HG02970 (cell line): ENCODE data around the gene GAL3ST2.
"Not testable (repeated sequence)": the region's sequence is repeated elsewhere in the genome, so short reads cannot be mapped to it uniquely, and the experiment has no call there.

ENCODE experiments used
- ATAC-seq: cut with Tn5 transposase; IDR thresholded peaks from one replicate; pipeline ENCODE4 v1.9.1; 2021; ENCODE audit warnings: mild to moderate bottlenecking, moderate library complexity, moderate number of reproducible peaks; ENCODE audit not compliant: unreplicated experiment, low FRiP score

GAL3ST2 gene

GRCh38 chr2:241803387-241804325, 27.0 kb downstream of the GAL3ST2 start:
- ATAC-seq = no peak

DNA sequence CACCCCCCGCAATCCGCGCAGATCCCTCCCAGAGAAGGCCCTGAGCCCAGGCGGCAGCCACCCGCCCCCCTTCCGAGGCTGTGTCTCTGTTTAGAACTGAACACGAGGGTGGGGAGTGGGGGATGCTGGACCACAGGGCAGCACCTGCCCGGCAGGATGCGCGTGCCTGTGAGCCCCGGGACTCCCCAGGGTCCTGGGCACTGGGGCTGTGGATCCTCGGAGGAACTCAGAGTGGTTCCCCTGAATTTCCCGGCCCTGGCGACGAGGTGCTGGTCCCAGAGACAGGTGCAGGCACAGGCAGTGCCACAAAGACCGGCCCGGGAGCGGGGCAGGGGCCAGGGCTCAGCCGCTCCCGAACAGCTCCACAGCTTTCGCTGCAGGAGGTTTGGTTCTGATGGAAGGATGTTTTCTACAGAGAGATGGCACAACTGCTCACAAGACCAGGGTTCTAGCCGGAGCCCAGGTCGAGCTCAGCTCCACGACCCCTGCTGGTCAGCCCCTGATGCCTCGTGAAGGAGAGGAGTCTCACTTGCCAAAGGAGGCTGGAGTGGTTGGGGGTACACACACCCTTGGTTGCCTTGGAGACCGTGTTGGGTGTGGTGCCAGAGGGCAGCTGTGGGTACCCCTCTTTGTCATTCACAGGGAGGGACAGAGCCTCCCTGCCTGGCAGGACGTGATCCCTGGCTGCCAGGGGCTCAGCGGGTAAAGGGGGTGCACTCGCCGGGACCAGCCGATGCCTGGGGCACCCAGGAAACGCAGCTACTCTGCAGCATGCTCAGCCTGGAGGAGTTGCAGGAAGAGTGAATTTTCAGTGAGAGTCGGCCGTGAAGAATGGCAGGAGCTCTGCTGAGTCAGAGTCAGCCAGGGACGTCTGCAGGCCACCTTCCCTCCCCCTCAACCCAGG, 28.0 kb downstream of the GAL3ST2 start:
- no peak for ATAC-seq

GRCh38 chr2:241806217-241806616, 29.6 kb downstream of the GAL3ST2 start:
- ATAC-seq = not testable (repeated sequence)

DNA sequence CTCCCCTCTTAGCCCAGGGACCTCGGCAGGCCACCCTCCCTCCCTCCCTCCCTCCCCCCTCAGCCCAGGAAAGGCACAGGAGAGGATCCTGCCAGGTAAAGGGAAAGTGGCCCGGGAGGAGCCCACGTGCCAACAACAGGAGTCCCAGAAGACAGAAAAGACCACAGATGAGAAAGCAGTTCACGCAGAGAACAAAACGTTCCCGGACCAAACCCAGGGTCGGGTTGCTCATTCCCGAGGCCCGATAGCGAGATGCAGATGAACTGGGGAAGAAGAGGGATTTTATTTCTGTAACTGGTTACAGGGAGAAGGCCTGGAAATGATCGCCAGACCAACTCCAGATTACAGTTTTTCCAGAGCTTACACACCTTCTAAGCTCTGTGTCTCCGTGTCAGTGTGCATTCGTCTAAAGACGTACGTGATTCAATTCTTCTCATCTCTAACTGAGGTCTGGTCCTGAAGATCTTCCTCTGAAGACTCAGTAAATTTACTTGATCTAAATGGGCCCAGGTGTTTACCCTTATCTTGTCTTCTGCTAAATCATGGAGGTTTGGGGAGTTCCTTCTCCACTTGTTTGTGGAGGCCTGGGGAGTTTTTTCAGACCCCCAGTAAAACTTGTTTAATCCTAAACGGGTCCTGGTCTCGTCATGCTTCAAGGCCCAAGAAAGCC, 31.6 kb downstream of the GAL3ST2 start:
- no peak for ATAC-seq

GRCh38 chr2:241808721-241809382, 32.2 kb downstream of the GAL3ST2 start, which contains the start of gene NEU4:
Gene NEU4, plus strand, starts transcription at chr2:241809193. Its CDS starts 5,292 bp downstream, at chr2:241814485.
- ATAC-seq = no peak

GRCh38 chr2:241809383-241810306, 33.0 kb downstream of the GAL3ST2 start:
- no peak for ATAC-seq

DNA sequence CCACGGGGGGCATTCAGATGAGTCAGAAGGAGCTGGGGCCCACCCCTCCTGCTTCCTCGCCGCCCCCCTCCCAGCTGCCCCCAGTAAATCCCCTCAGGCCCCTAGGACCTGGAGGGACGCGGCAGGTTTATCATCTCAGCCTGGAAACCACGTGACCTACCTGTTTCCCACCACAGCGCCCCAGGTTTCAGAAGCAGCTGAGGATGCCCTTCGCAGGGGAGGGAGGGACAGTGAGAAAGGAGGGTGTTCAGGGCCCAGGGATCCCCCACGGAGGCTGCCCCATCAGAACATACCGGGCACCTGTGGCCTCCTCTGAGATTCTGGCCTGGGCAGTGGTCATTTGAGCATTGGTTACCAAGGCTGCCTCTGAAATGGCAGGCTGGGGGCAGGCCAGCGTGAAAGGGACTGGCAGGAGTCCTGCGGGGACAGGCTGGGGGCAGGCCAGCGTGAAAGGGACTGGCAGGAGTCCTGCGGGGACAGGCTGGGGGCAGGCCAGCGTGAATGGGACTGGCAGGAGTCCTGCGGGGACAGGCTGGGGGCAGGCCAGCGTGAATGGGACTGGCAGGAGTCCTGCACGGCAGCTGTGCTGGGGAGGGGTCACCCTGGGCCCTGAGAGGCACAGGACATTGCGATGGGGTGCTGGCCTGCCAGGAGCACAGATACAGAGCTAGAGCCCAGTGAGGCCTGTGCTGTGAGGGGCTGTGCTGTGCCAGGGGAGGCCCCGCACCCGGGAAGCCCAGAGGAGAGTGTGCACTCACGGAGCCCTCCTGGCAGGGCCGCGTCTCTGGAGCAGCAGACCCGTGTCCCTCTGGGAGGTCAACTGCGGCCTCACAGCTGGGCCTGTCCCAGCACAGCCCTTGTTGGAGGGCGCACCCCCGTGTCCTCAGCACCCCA, 33.9 kb downstream of the GAL3ST2 start:
- no peak for ATAC-seq

DNA sequence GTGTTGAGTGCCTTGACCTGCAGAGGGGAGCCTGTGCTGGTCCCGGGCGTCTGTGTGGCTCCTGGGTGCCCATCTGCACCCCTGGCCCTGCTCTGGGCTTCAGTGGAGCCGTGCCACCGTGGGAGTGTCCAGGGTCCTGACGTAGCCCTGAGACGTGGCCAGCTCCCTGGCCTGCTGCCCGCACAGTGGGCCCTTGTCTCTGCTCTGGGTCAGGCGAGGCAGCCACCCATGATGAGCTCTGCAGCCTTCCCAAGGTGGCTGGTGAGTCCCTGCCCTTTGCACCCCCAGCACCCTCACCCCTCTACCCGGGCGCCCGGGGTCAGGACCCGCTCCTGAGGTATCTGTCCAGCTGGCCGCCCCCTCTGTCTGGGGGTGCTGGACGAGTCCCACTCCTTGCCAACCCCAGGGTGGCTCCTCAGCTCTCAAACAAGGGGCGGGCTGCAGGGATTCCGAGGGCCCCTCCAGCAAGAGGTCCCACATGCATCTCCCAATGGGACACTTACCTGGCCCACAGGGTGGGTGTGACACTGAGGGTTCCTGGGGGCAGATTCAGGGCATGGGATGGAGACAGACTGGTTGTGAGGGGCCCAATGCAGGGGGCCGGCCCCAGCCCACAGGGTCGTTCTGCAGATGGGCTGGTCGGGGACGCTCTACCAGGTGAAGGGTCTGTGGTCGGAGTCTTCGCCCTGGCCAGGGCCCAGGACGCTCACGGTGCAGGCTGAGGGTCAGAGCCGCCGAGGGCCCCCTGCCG, 34.8 kb downstream of the GAL3ST2 start:
- no peak for ATAC-seq

GRCh38 chr2:241811952-241812729, 35.5 kb downstream of the GAL3ST2 start:
- ATAC-seq = no peak

GRCh38 chr2:241812730-241813643, 36.4 kb downstream of the GAL3ST2 start:
- ATAC-seq = no peak

- ATAC-seq = no peak
Observed at GRCh38 chr2:241813644-241814392, 37.2 kb downstream of the GAL3ST2 start.

GRCh38 chr2:241814393-241814642, 37.7 kb downstream of the GAL3ST2 start:
- ATAC-seq = no peak

DNA sequence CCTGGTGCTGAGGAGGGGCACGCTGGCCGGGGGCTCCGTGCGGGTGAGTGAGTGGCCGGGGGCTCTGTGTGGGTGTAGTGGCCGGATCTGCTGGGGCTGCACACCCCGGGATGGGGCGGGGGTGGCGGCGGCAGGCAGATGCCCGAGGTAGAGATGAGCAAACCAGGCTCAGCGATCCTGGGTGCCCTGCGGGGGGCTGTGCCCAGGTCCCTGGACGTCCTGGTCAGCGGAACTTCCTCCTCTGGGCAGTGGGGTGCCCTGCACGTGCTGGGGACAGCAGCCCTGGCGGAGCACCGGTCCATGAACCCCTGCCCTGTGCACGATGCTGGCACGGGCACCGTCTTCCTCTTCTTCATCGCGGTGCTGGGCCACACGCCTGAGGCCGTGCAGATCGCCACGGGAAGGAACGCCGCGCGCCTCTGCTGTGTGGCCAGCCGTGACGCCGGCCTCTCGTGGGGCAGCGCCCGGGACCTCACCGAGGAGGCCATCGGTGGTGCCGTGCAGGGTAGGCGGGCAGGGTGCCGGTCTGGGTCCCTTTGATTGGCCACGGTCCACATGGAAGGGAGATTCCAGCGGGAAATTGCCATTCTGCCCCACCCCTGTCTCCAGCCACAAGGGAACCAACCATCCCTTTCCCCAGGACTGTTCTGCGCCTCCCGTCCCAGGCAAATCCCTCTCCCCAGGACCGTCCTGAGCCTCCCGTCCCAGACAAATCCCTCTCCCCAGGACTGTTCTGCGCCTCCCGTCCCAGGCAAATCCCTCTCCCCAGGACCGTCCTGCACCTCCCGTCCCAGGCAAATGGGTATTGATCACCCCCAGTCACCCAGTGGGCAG, 38.2 kb downstream of the GAL3ST2 start:
- ATAC-seq = no peak
